Activated T-cell treated with anti-CD3 and anti-CD28 coated beads, Interleukin-2, amount 50 U/mL, for 1 hour (primary cell): ENCODE data around the gene TKT.
A peak's percentile ranks its signal among the peaks of the same experiment; 100 is the strongest.

Experiments
- DNase-seq: peaks from one replicate; pipeline ENCODE4 v3.0.0-alpha.2; 2020

The TKT gene

GRCh38 chr3:53195602-53196574, 59.9 kb downstream of the TKT start:
- peak; percentile 69 for DNase-seq

GRCh38 chr3:53195066-53195450, 60.8 kb downstream of the TKT start:
- no peak for DNase-seq

GRCh38 chr3:53194210-53195065, 61.4 kb downstream of the TKT start:
- no peak for DNase-seq

GRCh38 chr3:53193466-53194209, 62.2 kb downstream of the TKT start:
- DNase-seq: no peak

- DNase-seq: no peak
Observed at GRCh38 chr3:53192608-53193007, 63.2 kb downstream of the TKT start.

GRCh38 chr3:53191836-53192480, 63.9 kb downstream of the TKT start:
- DNase-seq: no peak

- DNase-seq: no peak
Observed at GRCh38 chr3:53190659-53191058, 65.2 kb downstream of the TKT start.

- DNase-seq: no peak
Observed at GRCh38 chr3:53189276-53189675, 66.5 kb downstream of the TKT start.

- DNase-seq: no peak
Observed at GRCh38 chr3:53188720-53189119, 67.1 kb downstream of the TKT start.

- DNase-seq: no peak
Observed at GRCh38 chr3:53188136-53188685, 67.6 kb downstream of the TKT start.

GRCh38 chr3:53187430-53187829, 68.4 kb downstream of the TKT start:
- no peak for DNase-seq

- no peak for DNase-seq
Observed at GRCh38 chr3:53186726-53187125, 69.1 kb downstream of the TKT start.

GRCh38 chr3:53185761-53186465, 69.9 kb downstream of the TKT start:
- DNase-seq: no peak

GRCh38 chr3:53184701-53185100, 71.1 kb downstream of the TKT start:
- DNase-seq: no peak

GRCh38 chr3:53183514-53183913, 72.3 kb downstream of the TKT start:
- DNase-seq: no peak

- DNase-seq: no peak
Observed at GRCh38 chr3:53182764-53183355, 73.0 kb downstream of the TKT start.

- no peak for DNase-seq
Observed at GRCh38 chr3:53181528-53181927, 74.3 kb downstream of the TKT start.

GRCh38 chr3:53181024-53181371, 74.8 kb downstream of the TKT start:
- DNase-seq: no peak

- no peak for DNase-seq
Observed at GRCh38 chr3:53180305-53181023, 75.4 kb downstream of the TKT start.

GRCh38 chr3:53179580-53179979, 76.2 kb downstream of the TKT start:
- no peak for DNase-seq

- DNase-seq: no peak
Observed at GRCh38 chr3:53178246-53178645, 77.6 kb downstream of the TKT start.
